ENCODE data around the gene CSPG4.
A peak's percentile ranks its signal among the peaks of the same experiment; 100 is the strongest.
"Not testable (repeated sequence)": the region's sequence is repeated elsewhere in the genome, so short reads cannot be mapped to it uniquely, and the experiment has no call there.

The CSPG4 gene

DNA sequence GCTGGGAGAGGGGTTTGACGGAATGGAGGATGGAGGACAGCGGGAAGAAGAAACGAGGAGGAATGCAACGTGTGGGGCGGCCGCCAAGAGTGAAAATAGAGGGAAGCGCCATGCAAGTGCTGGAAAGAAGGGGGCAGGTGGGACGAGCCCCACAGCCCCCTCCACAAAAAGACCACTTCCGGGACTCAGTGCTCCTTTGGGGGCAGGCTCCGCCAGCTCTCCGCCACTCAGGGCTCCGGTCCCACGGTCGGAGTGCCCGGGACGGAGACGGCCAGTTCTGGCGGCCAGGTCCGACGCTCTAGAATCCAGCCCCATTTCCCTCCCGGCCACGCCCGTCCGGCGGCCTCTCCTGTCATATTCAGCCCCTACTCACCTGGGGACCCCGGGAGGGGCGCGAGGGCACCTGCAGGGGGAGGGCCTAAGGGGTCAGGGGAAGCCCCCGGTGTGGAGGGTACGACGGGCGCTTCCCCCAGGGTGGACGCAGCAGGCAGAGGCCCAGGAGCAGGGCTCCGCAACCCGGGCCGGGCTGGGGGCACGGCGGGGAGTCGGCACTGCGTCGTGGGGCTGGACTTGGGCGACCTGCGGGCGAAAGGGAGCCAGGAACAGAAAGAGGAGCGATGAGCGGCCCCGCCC is 25.5 kb upstream of the CSPG4 start:
- no peak for DNase-seq (ENCODE audit: low spot score)

DNA sequence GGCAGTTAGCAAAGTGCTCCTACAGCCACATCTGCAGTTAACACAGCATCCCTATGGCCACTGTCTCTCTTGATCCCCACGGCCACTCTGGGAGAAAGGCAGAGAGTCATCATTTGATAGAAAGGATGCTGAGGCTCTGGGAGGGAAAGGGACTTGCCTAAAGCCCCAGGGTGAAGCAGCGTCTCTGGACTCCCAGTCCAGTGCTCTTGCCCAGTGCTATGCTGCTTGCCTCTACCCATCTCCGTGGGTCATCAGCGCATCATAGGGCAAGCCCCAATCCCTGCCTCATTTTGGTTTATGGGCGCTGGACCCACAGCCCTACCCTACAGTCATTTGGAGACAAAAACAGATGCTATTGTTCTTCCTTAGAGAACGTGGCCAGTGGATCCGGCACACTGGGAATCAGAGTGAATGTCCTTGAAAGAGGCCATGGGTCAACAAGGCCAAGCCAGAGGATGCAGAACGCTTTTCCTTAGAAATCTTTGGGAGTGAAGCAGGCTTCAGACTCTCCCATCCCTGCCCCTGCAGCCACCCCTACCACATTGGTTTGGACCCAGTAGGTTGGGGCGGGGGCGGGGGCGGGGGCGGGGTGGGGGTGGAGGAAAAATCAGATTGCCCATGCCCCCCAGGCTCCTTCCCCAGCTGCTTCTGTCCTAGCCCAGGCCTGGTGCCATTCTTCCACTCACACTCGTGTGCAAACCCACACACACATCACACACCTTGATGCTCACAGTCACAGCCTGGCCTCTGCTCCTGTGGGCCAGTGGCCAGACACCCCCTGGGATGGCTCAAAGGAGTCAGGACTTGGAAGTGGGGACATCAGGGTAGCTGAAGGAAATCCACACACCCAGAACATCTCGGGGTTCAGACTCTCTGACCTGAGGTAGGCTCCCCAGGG is 24.7 kb upstream of the CSPG4 start:
- DNase-seq (ENCODE audit: low spot score): not testable (repeated sequence)

DNA sequence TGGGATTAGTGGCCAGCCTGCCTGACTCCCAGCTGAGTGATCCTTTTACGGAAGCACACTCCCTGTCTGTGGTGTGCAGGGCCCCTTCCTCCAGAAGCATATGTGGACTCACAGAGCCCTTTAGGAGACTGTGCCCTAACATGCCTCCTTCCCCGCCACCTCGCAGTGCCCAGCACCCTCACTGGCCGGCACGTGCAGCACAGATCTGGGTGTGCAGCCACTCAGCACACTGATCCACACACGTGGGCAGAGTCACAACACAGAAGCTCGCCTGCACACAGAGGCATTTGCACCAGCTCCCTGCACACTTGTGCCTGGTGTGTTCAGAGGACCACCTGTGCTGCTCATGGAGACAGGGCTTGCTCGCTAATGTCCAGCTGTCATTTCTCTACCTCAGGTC is 23.6 kb upstream of the CSPG4 start:
- DNase-seq (ENCODE audit: low spot score): no peak

DNA sequence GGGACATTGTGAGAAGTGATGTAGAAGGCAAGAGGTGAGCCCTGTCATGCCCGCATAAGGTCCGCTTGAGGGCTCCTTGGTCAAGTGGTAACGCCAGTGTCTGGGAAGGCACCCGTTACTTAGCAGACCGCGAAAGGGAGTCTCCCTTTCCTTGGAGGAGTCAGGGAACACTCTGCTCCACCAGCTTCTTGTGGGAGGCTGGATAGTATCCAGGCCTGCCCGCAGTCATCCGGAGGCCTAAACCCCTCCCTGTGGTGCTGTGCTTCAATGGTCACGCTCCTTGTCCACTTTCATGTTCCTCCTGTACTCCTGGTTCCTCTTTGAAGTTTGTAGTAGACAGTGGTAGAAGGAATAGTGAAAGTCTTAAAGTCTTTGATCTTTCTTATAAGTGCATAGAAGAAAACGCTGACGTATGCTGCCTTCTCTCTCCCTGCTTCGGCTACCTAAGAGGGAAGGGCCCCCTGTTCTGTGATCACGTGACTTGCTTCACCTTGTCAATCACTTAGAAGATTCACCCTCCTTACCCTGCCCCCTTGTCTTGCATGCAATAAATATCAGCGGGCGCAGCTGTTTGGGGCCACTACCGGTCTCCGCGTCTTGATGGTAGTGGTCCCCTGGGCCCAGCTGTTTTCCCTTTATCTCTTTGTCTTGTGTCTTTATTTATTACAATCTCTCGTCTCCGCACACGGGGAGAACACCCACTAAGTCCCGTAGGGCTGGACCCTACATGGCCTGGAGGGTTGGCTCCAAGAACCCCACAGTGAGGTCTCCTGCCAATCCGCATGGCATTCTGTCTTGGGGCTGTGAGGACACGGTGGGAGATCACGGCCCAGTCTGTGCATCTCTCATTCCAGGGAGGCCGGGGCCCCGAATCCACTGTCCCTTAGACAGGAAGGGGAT is 22.5 kb upstream of the CSPG4 start:
- not testable (repeated sequence) for DNase-seq (ENCODE audit: low spot score)

- no peak for DNase-seq (ENCODE audit: low spot score)
These were observed 21.4 kb upstream of the CSPG4 start for GRCh38 chr15:75733761-75734651.

- DNase-seq (ENCODE audit: low spot score): peak; percentile 58
These were observed 20.3 kb upstream of the CSPG4 start for GRCh38 chr15:75732809-75733451.

GRCh38 chr15:75732177-75732808 is 19.6 kb upstream of the CSPG4 start:
- DNase-seq (ENCODE audit: low spot score): no peak

- no peak for DNase-seq (ENCODE audit: low spot score)
These were observed 18.9 kb upstream of the CSPG4 start for GRCh38 chr15:75731248-75732151.

DNA sequence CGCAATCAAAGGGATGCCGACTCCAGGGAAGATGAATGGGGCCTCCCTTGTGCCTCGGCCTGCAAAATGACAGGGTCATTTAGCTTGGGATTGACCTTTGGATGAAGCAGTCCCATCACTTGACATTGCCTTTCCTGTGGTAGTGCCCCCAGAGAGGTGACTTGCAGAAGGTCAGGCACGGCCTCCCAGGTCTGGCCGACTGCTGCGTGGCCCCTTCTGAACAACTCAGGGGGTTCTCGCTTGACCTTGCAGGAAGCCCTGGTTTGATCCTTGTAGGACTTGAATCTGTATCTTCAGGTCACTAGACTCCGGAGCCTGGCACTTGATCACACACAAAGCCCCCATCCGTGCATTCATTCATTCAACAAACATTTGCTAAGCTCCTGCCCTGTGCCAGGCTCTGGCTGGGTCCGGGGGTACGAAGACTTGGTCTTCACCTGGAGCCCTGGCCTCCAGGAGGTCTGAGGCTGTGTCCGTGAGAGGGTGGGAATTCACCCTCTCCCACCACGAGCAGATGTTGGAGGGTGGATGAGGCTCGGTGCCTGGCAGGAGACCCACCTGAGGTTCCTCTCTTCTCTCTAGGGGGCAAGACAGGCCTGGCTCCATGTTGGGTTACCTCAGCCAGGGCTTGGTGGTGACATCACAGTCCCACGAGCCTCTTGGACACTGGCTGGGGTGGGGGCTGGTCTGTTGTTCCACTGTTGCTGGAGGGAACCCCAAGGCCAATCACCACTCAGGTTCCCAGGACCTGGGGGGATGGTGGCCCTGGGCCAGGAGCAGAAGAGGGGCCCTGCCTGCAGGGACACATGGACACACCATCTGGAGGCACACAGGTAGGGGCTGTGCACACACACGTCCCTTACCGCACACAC is 18.0 kb upstream of the CSPG4 start:
- DNase-seq (ENCODE audit: low spot score): not testable (repeated sequence)

DNA sequence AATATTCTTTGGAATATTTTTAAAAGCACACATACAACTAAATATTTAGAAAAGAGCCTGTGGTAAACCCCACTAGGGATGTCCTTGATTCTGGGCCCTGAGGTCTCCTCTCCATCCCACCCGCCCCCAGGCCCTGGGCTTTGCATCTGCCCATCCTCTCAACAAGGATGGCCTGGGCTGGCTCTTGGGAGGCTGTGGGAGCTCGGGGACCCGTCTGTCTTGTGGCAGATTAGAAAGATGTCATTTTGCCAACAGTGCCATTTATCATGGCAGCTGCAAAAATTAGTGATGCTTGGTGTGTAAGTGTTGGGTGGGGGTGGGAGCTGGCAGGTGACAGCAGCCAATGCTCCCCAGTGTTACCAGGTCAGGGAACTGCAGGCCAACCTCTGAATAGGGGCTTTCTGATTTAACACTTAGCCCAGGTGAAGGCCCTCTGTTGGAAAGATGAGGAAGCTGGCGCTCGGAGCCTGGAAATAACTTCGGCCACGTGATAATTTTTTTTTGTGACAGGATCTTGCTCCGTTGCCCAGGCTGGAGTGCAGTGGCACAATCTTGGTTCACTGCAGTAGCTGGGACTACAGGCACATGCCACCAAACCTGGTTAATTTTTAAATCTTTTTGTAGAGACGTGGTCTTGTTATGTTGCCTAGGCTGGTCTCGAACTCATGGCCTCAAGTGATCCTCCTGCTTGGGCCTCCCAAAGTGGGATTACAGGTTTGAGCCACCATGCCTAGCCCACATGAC is 16.9 kb upstream of the CSPG4 start:
- no peak for DNase-seq (ENCODE audit: low spot score)

DNA sequence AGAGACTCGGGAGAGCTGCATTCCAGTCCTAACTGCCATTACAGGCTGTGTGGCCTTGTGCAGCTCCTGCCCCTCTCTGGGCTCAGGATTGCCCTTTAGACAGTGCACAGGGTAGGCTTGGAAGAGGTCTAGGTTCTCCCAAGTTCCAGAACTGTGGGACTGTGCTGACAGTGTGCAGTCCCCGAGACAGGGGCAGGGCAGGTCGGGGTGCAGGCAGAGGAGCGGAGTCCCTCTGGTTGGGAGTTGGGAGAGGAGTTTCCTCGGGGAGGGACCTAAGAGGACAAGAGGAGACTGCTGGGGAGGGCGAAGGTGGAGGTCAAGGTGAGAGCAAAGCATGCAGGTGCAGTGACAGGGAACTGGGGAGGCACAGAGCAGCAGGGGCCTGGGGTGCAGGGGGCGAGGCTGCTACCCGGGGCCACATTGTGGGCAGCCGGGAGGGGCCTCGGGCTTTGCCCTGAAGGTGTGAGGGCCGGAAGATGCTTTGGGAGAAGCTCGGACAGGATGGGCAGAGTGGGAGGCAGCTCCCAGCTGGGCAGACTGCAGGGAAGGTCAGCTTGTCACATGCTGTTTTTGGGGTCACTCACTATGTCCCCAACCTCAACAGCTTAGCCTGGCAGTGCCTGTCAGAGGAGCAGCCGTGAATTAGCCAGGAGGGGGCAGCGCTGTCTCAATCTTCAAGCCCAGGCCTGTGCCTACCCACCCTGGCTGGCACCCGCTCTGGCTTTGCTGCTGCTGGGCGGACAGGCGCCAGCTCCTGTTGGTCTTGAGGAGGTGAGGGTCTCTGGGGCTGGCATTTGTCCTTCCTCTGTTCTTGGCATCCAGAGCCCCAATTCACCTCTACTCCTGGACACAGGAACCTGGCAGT is 15.4 kb upstream of the CSPG4 start:
- DNase-seq (ENCODE audit: low spot score): peak; percentile 52

- DNase-seq (ENCODE audit: low spot score): no peak
These were observed 14.4 kb upstream of the CSPG4 start for GRCh38 chr15:75727031-75727531.

DNA sequence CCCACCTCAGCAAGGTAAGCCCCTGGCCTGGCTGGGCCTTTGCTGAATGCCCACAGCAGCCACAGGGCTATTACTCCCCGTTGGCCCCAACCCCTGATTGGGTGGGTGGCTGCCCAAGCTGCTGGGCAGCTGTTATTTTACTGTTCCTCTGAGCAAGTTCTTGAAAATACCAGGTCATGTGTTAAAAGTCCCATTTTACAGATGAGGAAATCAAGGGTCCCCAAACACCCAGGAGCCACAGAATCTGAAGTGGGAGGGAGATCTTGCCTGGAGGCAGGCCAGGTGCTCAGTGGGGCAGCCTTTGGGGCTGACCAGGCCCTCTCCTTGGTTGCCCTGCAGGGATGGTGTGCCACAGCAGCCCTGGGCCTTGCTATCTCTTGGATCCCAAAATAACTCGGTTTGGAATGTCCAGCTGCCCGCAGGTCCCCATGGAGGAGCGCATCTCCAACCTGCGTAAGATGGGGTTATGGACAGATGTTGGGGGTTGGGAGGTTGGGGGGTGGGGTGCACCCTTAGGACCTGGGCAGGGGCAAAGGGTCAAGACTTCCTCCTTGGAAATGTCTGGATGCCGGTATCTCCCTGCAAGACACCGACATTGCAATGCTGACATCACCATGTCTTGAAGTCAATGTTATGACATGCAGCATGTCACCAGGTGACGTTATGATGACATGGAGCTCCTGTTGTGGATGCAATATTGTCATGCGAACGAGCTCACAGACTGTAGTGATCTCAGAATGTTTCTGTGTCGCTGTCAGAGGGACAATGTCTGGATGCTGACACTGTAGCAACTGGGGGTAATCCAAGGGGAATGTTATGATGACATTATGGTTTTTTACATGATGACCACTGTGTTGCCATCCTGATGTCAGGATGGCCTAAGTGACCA is 13.3 kb upstream of the CSPG4 start:
- no peak for DNase-seq (ENCODE audit: low spot score)

DNA sequence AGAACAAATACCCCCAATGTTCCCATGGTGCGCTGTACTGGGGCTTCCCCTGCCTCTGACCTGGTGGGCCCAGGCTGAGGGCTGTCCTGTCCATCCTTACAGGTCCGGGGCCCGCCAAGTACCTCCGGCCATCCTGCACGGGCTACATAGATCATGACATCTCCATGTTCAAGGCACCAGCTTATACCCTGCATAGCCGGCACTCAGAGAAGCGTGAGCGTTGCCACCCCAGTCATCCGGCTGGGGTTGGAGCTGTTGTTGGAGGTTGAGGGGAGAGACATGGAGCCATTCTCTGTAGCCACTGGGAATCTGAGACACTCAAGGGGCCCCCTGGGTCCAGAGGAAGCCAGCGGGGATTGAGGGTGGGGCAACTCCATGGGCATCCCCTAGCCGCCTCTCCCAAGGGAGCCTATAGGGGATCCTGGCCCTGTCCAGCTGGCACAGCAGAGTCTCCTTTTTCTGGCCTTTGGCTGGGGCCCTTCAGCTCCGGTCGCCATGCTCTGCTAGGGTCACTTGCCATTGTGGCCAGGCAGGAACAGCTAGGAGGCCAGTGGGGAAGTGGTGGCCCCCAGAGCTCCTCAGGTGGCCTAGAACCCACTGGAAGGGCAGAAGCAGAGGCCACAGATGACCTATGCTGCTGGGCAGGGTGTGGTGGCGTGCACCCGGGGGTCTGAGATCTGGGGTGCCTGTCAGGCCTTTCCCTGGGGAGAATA is 12.5 kb upstream of the CSPG4 start:
- DNase-seq (ENCODE audit: low spot score): no peak
